Activated T-helper 9 cell treated with anti-CD3 and anti-CD28 coated beads, Interleukin-2, amount 50 U/mL, for 16 hours (primary cell): ENCODE results near the gene SRD5A1.

Source experiments
- DNase-seq: peaks from one replicate; pipeline ENCODE4 v3.0.0-alpha.2; 2020; ENCODE audit warnings: low read depth

SRD5A1 gene

DNA sequence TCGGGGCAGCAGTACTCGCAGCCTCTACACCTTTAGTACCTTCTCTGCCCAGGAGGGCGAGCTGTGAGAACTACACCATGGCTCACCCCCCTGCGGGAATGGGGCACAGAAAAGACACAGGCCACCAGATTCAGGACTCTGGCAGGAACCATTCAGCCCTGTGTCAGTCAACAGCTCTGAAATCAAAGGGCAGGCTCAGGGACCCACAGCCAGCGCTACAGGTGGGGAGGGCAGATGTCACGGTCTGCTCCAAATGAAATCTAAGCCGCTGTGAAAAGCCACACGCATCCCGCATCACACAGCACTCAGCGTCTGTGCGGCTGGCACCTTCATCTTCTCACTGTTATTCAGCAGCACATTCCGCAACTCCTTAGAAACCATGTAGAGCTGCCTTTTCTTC is 28.3 kb upstream of the SRD5A1 start:
- no peak for DNase-seq

DNA sequence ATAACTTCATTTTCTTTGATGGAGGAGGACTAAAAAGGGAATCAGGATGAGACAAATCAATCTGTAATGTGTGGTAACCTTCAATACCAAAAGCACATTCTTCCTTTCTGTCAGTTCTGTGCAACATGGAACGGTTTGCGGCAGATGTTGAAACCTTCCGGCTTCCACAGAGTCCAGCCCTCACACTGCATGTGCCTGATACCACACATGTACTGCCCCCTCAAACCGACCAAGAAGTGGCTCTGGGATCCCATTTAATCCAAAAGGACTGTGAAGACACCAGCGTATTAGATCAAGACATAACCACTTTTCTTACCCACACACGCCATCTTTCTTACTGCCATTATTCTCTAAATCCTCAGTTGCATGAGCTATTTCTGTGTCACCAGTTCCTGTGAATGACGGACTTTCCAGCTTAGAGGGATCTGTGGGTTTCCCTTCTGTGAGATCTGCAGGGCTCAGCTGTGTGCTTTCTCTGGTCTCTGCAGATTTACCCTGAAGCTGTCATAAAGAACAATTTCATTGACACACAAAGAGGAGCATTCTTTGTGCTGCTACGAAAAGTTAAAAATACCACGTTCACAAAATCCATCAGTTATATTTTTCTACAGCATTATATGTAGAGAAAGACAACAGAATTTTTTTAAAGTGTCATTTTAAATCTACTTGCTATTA is 26.2 kb upstream of the SRD5A1 start:
- DNase-seq, result no peak

DNA sequence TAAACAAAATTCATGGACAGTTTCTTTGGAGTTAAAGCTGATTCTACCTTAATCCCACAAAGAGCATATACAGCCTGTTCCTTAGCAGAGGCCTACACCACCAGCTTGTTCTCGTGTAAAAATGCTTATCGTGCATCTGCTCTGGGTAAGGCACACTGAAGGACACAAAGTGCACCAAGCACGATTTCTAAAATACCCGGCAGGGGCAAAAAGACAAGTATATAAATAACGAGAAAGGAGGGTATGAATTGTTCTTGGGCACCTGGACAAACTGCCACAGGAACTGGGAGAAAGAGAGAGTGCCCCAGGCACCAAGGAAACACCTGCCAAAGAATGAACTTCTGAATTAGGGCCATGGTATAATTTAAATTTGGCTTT is 25.7 kb upstream of the SRD5A1 start:
- no peak for DNase-seq

DNA sequence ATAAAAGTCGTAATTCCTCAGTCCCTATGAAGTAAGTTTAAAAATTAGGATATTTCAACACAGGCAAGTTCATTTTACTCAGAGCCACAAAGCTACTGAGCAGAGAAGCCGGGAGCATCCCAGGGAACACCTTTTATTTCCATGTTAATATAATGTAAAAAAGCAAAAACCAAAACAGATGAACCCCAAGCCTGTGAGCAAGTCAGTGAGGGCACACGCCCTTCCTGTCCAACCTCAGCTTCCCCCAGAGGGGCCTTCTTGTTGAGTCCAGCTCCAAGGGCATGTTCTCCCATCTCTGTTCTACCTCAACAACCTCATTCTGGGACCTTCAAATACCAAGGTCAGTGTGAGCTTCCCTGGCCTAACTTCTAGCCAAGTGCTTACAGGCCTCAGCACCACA is 25.2 kb upstream of the SRD5A1 start:
- no peak for DNase-seq

DNA sequence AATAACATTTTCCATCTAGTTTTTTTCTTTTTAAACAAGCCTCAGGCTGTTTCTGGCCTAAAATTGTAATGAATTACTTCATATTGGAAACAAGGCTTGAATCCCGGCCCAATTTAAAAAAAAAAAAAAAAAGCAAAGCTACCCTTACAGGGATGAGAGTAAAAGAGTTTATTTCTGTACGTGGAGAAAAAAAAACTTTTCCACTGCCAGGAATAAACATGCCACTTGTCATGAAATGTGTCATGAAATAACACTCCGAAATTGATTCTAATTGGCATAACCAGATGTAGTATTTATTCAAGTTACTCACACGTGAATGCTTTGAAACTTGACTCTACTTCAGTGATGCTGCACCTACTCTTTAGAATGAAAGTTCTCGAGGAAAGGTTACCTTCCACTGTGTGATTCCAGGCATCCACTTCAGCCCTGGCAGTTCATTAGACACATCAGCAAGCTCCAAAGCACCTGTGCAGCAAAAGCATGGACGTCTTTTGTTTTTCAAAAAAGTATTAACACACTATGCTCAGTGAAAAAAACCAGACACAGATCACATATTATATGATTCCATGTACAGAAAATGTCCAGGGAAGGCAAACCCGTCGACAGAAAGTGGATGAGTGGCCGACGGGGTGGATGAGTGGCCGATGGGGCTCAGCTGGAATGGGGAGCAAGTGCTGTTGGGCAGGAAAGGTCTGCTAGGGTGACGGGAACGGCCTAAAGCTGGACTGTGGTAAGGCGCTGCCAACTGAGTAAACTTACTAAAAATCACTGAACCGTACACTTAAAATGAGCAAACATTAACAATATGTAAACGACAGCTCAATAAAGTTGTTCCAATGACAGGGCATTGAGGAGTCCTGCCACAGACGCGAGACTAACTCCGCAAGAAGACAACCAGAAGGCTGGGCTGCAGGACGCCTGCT is 21.6 kb upstream of the SRD5A1 start:
- no peak for DNase-seq

DNA sequence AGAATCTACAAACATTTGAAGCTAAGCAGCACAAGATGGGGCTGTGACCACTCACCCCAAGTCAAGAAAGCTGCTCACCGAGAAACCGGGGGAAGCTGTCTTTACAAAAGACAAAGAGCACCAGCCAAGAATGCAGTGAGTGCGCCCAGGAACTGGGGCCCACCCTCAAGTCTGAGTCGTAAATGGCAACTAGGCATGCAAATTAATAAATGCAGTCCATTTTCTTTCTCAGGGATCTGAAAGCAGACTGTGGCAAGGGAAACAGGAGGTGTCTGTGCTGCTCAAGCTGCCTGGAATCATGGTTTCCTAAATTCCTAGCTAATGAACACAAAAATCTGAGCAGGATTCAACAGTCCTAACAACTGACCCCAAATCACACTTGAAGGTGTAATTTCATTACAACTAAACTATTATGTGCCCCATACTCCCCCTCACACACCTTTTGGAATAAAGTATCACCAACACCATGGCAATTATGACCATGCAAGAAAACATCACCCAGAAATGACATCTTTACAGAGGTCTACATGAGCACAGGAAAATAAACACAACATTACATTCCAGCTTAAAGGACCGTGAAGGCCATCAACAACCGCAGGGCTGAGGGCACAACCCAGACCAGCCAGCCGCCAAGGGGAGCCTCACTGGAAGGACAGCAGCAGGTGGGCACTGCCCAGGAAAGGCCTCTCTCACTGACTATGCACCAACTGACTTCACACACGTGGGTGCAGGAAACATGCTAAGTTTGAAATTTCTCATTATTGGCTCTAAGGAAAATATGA is 18.0 kb upstream of the SRD5A1 start:
- DNase-seq, result no peak

DNA sequence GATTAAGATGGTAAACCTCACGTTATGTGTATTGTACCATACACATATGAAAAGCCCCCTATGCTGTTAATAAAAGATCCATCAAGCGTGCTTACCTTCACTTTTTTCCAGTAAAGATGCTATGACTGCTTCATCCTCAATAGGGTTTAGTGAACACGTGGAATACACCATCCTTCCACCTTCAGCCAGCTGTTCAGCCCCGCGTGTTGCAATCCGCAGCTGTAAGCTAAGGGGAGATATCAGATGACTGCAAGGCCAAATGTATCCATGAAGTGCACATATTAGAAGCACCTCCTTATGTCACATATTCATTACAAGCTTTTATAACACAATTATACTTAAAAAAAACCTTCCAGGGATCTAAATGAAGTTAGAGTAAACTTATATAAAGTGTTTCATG is 16.6 kb upstream of the SRD5A1 start:
- DNase-seq, result no peak

DNA sequence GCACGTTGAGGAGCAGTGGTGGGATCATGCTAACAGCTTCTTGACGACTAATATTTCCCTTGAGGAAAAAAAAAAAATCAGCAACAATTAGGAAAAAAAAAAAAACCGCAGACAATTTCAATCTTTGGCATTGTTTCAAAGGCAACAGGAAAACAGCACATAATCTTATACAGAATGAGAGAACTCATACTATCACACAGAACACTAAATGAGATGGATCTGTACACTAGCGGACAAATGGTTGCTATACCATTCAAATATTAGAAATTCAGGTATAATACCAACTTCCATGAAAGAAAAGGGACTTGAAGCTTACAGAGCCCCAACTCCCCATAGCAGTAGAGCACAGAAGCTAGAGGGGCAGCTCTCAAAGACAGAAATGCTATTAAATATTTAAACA is 10.0 kb upstream of the SRD5A1 start:
- DNase-seq, result no peak

DNA sequence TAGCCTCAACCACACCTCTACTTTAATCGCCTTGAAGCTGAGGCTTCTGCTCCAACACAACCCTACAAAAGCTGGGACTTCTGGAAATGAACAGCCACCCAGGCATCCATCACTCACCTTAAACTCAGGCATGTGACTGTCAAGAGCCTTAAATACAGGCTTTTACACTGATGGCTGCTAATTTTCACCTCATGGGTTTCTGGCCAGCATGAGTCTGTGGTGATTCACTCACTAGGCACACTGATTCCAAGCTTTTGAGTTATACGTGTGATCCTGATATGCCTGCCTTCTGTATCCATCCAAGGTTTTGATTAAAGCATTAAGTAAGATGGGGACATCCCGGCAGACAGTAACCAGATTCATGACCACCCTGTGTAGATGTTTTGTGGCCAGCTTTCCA is 9.3 kb upstream of the SRD5A1 start:
- DNase-seq, result no peak

DNA sequence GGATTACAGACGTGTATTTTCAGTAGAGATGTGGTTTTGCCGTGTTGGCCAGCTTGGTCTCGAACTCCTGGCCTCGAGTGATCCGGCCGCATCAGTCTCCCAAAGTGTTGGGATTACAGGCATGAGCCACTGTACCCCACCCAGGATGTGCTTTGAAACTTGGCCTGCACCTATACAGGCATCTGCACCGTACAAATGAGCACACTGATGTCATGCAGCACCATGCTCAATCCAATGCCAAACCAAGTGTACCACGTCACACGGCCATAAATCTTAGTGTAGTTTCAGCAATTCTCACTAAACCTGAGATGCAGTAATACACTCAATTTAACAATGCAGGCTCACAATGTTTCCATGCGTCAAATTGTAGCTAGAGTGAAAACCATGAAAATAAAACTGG is 6.7 kb upstream of the SRD5A1 start:
- DNase-seq, result no peak

DNA sequence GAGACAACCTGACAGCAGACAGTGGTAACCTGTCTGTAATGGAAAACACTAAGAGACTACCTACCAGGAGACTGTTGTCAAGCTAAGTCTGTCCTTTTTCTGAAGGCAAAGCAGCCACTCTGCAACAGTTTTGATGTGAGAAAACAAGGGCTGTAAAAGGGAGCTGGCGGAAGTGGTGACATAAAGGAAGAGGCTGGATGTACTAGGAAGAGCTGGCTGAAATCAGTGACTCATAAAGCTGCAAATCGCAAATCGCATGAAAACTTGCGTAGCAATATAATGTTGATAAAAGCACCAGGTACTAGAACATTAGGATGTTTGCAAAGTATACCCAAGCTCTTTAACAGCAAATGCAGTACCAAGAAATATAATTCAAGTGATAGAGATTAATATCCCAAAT is 1.8 kb upstream of the SRD5A1 start:
- DNase-seq, result no peak

DNA sequence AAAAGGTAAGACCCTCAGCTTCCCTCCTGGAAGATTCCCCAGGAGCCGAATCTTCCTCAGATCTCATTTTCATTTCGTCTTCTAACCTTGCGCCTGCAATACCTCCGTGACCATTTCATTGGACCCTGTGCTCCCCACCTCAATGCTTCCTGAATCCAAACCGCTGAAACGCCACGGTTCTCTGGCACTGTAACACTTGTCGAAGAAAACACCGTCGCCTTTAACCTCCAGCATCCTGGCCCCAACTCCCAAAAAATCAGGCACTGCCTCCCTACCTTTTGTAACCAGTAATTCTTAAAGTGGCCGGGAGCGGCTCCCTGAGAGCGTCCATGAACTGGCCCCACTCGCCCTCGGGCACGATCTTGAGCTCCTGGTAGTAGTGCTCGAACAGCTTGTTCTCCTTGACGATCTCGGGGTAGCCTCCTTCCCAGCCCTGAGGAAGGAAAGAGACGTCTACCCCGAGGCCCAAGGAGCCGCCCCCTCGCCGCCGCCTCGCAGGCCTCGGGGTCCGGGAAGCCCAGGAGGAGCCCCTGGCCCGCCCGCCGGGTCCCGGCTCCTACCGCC is 834 bp upstream of the SRD5A1 start:
- DNase-seq, result no peak

DNA sequence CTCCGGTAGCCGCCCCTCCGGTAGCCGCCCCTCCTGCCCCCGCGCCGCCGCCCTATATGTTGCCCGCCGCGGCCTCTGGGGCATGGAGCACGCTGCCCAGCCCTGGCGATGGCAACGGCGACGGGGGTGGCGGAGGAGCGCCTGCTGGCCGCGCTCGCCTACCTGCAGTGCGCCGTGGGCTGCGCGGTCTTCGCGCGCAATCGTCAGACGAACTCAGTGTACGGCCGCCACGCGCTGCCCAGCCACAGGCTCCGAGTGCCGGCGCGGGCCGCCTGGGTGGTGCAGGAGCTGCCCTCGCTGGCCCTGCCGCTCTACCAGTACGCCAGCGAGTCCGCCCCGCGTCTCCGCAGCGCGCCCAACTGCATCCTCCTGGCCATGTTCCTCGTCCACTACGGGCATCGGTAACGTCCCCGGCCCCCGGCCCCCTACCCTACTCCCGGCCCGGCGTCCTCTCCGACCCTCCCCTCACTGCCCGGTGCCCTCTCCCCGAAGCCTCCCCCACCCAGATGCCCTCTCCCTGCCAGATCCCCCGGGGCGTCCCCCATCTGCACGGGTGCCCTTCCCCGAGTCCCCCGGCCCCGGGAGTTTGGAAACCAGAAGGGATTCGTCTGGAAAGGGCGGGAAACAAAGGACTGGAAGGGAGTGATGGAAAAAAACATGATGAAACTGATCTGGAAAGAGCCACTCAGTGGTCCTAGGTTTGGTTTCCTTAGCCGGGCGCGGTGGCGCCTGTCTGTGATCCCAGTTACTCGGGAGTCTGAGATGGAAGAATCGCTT is 417 bp downstream of the SRD5A1 start:
- no peak for DNase-seq

DNA sequence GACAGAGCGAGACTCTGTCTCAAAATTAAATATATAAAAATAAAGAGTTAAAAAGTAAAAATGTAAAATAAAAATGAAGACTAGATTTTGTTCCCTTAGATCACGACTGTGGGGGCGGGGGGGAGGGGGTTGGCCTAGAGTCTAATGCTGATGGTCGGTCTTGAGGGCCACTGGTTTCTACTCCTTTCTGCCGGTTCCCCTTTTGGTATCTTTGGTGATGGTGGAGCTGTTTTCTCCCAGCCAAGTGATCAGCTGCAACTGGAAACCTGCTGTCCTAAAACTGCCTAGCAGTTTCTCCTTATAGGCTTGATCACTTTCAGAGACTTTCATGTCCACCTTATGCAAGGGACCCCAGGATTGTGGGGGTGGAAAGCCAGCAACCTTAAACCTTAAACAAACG is 1.1 kb downstream of the SRD5A1 start:
- no peak for DNase-seq

DNA sequence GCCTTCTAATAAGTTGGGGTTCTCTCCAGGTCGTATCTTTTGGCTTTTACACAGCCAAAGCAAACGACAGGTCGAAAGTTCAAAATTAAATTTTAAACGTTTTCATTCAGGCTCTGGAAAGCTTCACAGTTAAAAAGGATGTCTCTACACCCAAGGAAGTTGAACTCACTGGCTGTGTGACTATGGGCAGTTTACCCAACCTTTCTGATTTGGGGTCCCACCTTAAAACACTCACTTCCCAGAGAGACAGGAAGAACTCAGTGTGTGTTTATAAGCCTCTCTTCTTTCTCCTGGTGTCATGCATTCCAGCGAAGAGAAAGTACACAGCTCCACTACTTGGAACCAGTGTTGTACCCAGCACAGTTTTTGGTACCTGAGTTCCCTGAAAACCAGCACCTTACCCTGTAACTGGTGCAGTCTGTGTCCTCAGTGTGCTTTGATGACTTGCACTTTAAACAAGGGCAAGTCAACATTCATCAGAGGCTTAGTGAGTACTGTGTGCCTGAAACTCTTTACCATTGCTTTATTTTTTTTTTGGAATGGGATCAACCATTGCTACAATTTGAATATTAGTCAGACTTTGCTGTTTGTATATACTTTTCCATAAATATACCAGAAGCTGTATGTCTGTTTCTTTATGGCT is 1.7 kb downstream of the SRD5A1 start:
- DNase-seq, result no peak

DNA sequence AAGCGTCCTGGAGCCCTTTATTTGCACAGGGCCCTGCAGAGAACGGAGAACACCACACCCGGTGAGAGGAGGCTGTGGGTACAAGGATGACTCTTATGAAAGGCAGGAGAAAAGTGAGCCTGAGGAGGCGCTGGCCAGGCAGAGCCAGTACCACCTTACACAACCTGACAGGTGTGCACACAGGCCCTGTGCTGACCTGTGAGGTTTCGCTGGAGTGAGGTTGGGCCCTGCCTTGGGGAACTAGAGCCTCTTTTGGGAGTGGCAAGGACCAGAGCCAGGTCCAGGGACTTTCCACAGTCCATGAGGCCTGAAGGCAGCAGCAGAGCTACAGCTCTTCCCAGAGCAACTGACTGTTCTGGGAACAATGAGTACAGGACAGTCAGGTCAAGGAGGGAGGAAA is 3.1 kb downstream of the SRD5A1 start:
- DNase-seq, result no peak

DNA sequence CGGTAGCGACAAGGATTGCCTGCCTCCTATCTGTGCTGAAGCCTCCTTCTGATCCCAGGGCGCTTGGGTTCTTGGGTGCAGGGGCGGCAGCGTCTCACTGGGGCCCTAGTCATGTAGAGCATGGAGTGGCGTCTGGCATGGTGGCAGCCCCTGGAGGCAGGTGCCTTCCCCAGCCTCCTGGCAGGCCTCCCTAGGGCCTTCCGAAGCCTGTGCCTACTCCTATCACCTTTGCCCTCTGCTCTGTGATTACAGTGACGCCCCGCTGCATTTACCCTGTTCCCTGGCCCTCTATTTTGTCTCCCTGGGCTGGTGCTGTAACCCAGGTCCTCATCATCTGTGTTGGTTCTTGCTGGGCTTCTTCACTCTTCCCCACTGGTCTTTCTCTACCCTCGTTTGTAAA is 3.8 kb downstream of the SRD5A1 start:
- no peak for DNase-seq

DNA sequence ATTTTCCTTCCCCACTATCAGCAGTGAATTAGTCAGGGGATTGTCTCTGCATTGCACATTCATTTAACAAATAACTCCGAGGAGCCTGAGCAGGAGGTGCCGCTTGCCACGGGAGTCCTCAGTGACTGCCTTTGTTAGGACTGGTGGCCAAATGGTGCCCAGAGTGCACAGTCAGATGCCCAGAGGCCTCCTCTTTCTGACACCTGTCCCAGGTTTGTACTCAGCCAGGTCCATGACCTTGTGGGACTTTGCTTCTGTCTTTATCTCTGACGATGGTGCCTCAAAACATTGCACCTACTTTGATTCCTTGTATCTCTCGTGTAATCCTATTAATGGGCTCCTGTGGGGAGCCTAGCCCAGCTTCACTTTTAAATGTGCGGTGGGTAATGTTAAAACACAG is 4.3 kb downstream of the SRD5A1 start:
- no peak for DNase-seq

DNA sequence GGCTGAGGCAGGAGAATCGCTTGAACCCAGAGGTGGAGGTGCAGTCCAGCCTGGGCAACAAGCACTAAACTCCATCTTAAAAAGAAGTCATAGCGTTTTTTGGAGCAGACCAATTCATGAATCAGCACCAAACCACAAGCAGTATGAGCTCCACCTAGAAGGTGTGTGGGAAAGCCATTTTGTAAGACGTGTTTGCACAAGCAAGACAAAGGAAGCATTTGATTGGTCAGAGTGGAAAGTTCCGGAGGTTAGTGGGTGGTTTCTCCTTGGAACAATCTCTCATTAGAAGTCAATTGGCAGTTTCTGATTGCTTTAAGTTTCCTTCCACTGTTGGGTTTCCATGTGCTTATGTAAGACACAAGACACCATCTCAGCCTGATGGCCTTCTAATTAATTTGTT is 5.0 kb downstream of the SRD5A1 start:
- no peak for DNase-seq

DNA sequence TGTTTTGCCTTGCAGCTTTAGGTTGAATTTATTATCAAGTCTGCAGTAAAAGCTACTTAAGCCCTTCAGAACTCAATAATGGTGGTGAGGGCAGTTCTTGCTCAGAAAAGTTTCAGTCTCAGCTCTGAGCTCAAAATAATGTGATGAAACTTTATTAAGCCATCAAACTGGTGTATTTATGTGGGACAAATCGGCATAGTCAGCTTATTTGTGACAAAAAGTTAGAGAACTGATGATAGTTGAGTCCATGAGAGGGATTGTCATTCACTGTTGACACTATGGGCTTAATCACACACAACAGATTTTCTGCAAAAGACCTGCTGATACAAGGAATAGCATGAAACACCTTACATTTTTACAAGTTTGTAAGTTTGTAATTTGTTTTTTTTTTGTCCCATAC is 9.4 kb downstream of the SRD5A1 start:
- DNase-seq, result no peak

DNA sequence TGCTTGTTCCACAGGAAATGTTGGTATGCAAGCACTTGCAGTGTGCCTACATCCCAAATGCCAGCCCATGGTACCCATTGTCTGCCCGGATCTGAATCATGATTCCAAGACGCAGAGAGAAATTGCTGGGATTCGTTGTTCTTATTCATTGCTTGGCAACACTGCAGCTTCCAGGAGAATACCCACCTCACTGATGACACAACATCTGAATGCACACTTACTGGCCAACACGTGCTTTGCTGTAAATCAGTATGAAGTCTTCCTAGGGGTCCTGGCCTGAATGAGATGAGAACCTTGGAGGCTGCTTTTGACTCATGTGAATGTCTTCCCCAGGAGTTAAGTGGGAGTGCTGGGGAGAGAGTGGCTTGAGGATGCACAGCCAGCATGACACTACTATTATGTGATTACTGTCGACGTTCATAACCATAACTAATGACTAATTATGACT is 11.6 kb downstream of the SRD5A1 start:
- DNase-seq, result no peak
